A549 (cell line): ENCODE results near the gene GPR61. TPM values are rescaled to one million over a fixed set of nuclear protein-coding genes. Genes with fewer than 3 reads are reported as not detected.

Experiments used
- ATAC-seq, 2 experiments: fragments of 200-7000 bp in 1 of 2; fragments of >200 bp in 1 of 2; cut with Nextera tagmentation in 1 of 2; cut with Tn5 transposase in 1 of 2; 3 replicates each; pipeline versions ENCODE4 v1.8.0 to v1.9.1; 2018 to 2020; ENCODE audit warnings: mild to moderate bottlenecking in 1 of 2, moderate library complexity in 1 of 2
- CTCF ChIA-PET: fragments of 300-600 bp; sonication (Branson Sonifier 250); formaldehyde crosslinking; extraction: SDS; loops from one replicate; lab custom pipeline; 2021; ENCODE audit warnings: antibody characterized with exemption, inconsistent platforms; lab: Yijun Ruan, JAX
- POLR2A ChIA-PET: fragments of 350-600 bp; formaldehyde crosslinking; extraction: SDS; loops from one replicate; lab custom pipeline; 2021; ENCODE audit warnings: antibody characterized with exemption, inconsistent platforms; lab: Yijun Ruan, JAX
- DNase-seq, 2 experiments: peaks; one replicate each; pipeline versions ENCODE4 v3.0.0 to v3.0.0-alpha.2; 2011 to 2016; ENCODE audit warnings: low read depth in 1 of 2, low spot score in 1 of 2
- FAIRE-seq: peaks from 2 replicates; lab custom pipeline; 2011; peaks lifted over from hg19 to GRCh38; lab: Jason Lieb, UNC
- H3K27ac ChIP-seq, 2 experiments: fragments of >200 bp; sonication (Bioruptor Twin); formaldehyde crosslinking; 3 replicates each; pipeline ENCODE4 v1.5.1; 2016 to 2017
- H3K4me1 ChIP-seq: fragments of >200 bp; sonication (Bioruptor Twin); formaldehyde crosslinking; 3 replicates; pipeline ENCODE4 v1.6.1; 2016
- H3K4me2 ChIP-seq: fragments of >200 bp; sonication (Bioruptor Twin); formaldehyde crosslinking; 3 replicates; pipeline ENCODE4 v1.6.1; 2016
- H3K4me3 ChIP-seq: fragments of >200 bp; sonication (Bioruptor Twin); formaldehyde crosslinking; 3 replicates; pipeline ENCODE4 v1.5.1; 2016
- H3K9me3 ChIP-seq: fragments of >200 bp; sonication (Bioruptor Twin); formaldehyde crosslinking; 3 replicates; pipeline ENCODE4 v1.6.1; 2016
- BHLHE40 ChIP-seq: IDR thresholded peaks from 2 replicates; pipeline ENCODE4 v1.6.1; 2012; ENCODE audit warnings: low read depth, low read length, inconsistent platforms
- CBX2 ChIP-seq: fragments of 200-600 bp; sonication (generic); IDR thresholded peaks from 2 replicates; pipeline ENCODE4 v1.6.1; 2016; ENCODE audit warnings: low read depth, mild to moderate bottlenecking, borderline replicate concordance
- CBX8 ChIP-seq: fragments of 200-600 bp; sonication (generic); IDR thresholded peaks from 2 replicates; pipeline ENCODE4 v1.6.1; 2016
- CHD4 ChIP-seq: fragments of 200-600 bp; sonication (generic); IDR thresholded peaks from 2 replicates; pipeline ENCODE4 v1.6.1; 2016; ENCODE audit warnings: antibody characterized with exemption, mild to moderate bottlenecking, borderline replicate concordance
- FOSL2 ChIP-seq, 2 experiments: fragments of 450-650 bp in 1 of 2; fragments of >200 bp in 1 of 2; sonication (Bioruptor Twin) in 1 of 2; formaldehyde crosslinking; IDR thresholded peaks; 2 replicates each; pipeline versions ENCODE4 v1.5.0 to v1.6.1; 2016 to 2020; ENCODE audit warnings: mild to moderate bottlenecking in 1 of 2, moderate library complexity in 1 of 2
- GATA3 ChIP-seq: IDR thresholded peaks from 2 replicates; pipeline ENCODE4 v1.6.1; 2012; ENCODE audit warnings: borderline replicate concordance
- HDAC2 ChIP-seq: fragments of 200-600 bp; sonication (generic); IDR thresholded peaks from 2 replicates; pipeline ENCODE4 v1.6.1; 2016
- HEYL ChIP-seq: fragments of 250-450 bp; sonication (Bioruptor Pico); IDR thresholded peaks from 2 replicates; pipeline ENCODE4 v1.8.0; 2021; ENCODE audit warnings: mild to moderate bottlenecking, moderate library complexity
- HMGXB4 ChIP-seq: fragments of 250-450 bp; sonication (Bioruptor Pico); IDR thresholded peaks from 2 replicates; pipeline ENCODE4 v1.5.0; 2021; ENCODE audit warnings: mild to moderate bottlenecking, moderate library complexity, borderline replicate concordance
- HOXB5 ChIP-seq: fragments of 250-450 bp; sonication (Bioruptor Pico); IDR thresholded peaks from 2 replicates; pipeline ENCODE4 v1.5.0; 2020; ENCODE audit warnings: mild to moderate bottlenecking, moderate library complexity
- KDM1A ChIP-seq: fragments of 200-600 bp; sonication (generic); IDR thresholded peaks from 2 replicates; pipeline ENCODE4 v1.6.1; 2016; ENCODE audit warnings: low read depth, mild to moderate bottlenecking
- MAFK ChIP-seq: fragments of 450-650 bp; IDR thresholded peaks from 2 replicates; pipeline ENCODE4 v1.6.1; 2014; ENCODE audit not compliant: partially characterized antibody
- MAX ChIP-seq: IDR thresholded peaks from 2 replicates; pipeline ENCODE4 v1.6.1; 2012
- MAZ ChIP-seq: fragments of 150-350 bp; IDR thresholded peaks from 2 replicates; pipeline ENCODE4 v1.6.1; 2014; ENCODE audit warnings: antibody characterized with exemption, low read depth, low read length, borderline replicate concordance
- PBX3 ChIP-seq: IDR thresholded peaks from 2 replicates; pipeline ENCODE4 v1.6.1; 2012
- RAD21 ChIP-seq, 2 experiments: fragments of >200 bp in 1 of 2; sonication (Bioruptor Twin) in 1 of 2; formaldehyde crosslinking in 1 of 2; IDR thresholded peaks in 1 of 2; conservative IDR thresholded peaks in 1 of 2; 2 replicates in 1 of 2; 3 replicates in 1 of 2; pipeline ENCODE4 v1.6.1; 2012 to 2018; ENCODE audit warnings: inconsistent platforms in 1 of 2
- SREBF2 ChIP-seq: fragments of 450-650 bp; IDR thresholded peaks from 2 replicates; pipeline ENCODE4 v1.6.1; 2014; ENCODE audit warnings: mild to moderate bottlenecking, moderate library complexity
- ZSCAN20 ChIP-seq: fragments of 250-450 bp; sonication (Bioruptor Pico); IDR thresholded peaks from 2 replicates; pipeline ENCODE4 v1.8.0; 2022; ENCODE audit warnings: mild to moderate bottlenecking, moderate library complexity
- WGBS: methylation state at CpG from one replicate; pipeline ENCODE4 v1.1.6; 2017; ENCODE audit errors: missing lambda C conversion rate; 5-methylcytosine and 5-hydroxymethylcytosine counted together
- polyA plus RNA-seq, 4 experiments: library from polyadenylated mRNA; depleted of rRNA in 3 of 4; stranded (reverse); fragments of >200 nt; fragmentation: RNase III in 1 of 4; extraction: RNeasy Plus Mini Kit Qiagen cat#74134 plus additional on column Dnase treatment in 1 of 4; gene quantifications; 2 replicates in 3 of 4; 3 replicates in 1 of 4; pipeline ENCODE4 v1.2.3, GENCODE V29; 2011 to 2017
- TF ChIP-seq, protein P1 (sequence below): fragments of 150-350 bp; IDR thresholded peaks from 2 replicates; pipeline ENCODE4 v1.6.1; 2014; ENCODE audit warnings: low read depth, mild to moderate bottlenecking, low read length
- TF ChIP-seq, protein P2 (sequence below): IDR thresholded peaks from 2 replicates; pipeline ENCODE4 v1.6.1; 2012; ENCODE audit warnings: low read depth, borderline replicate concordance
- TF ChIP-seq, protein P3 (sequence below): fragments of >200 bp; sonication (Bioruptor Twin); formaldehyde crosslinking; IDR thresholded peaks from 2 replicates; pipeline ENCODE4 v1.6.1; 2016
- TF ChIP-seq, protein P4 (sequence below): fragments of 200-600 bp; sonication (generic); IDR thresholded peaks from 2 replicates; pipeline ENCODE4 v1.6.1; 2016; ENCODE audit warnings: antibody characterized with exemption, mild to moderate bottlenecking, moderate library complexity
- TF ChIP-seq, protein P5 (sequence below): fragments of 450-650 bp; IDR thresholded peaks from 2 replicates; pipeline ENCODE4 v1.6.1; 2014; ENCODE audit warnings: antibody characterized with exemption

Gene GPR61
- polyA plus RNA-seq, 2 of the 4 experiments (the other 2 are of a cell fraction) = 0.14 TPM; not detected in 1

DNA sequence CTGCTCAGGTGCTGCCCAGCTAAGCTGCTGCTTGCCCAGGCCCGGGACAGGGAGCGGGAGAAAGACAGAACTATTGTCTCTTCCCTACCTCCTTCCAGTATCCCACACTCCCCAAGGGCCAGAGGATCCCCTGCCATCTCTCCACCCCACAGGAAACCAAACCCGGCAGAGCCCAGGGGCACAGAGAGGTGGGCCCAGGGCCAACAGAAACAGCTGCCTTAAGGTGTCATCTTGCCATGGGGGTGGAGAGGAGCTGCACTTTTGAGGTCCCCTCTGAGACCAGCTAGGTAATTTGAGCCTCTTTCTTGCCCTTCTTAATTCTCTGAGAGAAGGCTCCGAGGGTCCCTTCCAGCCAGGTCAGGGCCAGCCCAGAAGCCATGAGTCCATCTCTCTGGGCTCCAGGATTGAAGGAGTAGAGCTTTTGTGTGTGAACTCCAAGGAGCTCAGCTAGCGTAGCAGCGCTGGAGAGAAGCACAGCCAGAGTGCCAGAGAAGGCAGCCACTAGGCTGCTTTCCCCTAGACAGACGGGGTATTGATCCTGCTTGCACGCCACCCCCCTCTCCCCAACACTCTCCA, 9.7 kb upstream of the GPR61 start:
- H3K4me2 ChIP-seq = no peak overlapping the region
- ATAC-seq = no peak
- 66% methylated on average over 8 of the region's 8 CpGs for whole genome bisulfite sequencing
- H3K27ac ChIP-seq = no peak overlapping the region
- H3K4me3 ChIP-seq = no peak overlapping the region
- DNase-seq = no peak
- TF ChIP-seq BHLHE40 (no peak), KDM1A (no peak), HDAC2 (no peak), PBX3 (no peak), RAD21 (conservative IDR thresholded peaks at IDR 0.05 in 1 of 2, IDR thresholded peaks at IDR 0.05 in 1 of 2) (no peak), HOXB5 (CRISPR knock-in tag) (no peak), CBX8 (no peak)
- TF ChIP-seq, protein P1, sequence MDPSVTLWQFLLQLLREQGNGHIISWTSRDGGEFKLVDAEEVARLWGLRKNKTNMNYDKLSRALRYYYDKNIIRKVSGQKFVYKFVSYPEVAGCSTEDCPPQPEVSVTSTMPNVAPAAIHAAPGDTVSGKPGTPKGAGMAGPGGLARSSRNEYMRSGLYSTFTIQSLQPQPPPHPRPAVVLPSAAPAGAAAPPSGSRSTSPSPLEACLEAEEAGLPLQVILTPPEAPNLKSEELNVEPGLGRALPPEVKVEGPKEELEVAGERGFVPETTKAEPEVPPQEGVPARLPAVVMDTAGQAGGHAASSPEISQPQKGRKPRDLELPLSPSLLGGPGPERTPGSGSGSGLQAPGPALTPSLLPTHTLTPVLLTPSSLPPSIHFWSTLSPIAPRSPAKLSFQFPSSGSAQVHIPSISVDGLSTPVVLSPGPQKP = no peak
- TF ChIP-seq, protein P2, sequence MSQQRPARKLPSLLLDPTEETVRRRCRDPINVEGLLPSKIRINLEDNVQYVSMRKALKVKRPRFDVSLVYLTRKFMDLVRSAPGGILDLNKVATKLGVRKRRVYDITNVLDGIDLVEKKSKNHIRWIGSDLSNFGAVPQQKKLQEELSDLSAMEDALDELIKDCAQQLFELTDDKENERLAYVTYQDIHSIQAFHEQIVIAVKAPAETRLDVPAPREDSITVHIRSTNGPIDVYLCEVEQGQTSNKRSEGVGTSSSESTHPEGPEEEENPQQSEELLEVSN = no peak
- POLR2A ChIA-PET = interaction anchor here (0.9 kb wide), 1 partner anchor 46 kb away, joined by 3 read pairs; the partner anchor contains the start of gene ATXN7L2
- H3K9me3 ChIP-seq = no peaks in the 10 kb centered on the region
- no peak for FAIRE-seq
- H3K4me1 ChIP-seq = peaks cover 4% of the 10 kb centered on the region; the same call in 2 of the 3 replicates
- CTCF ChIA-PET = interaction anchor here (0.7 to 21.4 kb wide), 5 partner anchors 12 to 1321 kb away, joined by 3 to 749 read pairs (median 143); partner anchors contain the start of genes AMIGO1, ATXN7L2, CYB561D1 and GPR61

DNA sequence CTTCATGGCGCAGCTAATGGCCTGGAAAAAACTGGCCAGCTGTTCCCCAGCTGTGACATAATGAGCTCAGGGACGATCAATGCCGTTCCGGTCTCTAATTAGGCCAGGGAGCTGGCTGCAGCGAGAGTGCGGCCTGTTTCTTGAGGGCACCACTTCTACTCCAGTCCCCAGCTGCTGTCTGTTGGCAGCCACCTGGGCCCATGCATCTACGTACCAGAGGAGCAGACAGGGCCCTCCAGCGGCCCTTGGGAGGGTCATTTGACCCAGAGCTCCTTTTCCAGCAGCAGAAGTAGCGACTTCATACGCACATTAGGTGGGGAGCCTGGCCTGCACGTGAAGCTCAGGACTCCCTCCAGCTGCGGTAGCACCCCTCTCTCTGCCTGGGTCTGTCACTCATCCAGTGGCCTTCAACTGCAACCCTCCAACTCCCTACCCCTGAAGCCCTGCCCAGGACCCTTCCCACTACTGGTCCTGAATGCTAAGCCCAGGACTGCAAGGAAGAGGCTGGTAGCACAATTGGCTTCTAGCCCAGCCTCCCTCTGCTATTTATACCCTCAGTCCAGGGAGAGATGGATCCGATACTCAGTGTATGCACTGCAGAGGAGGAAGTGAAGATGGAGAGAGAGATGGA, 9.1 kb upstream of the GPR61 start:
- no peak for ATAC-seq
- H3K9me3 ChIP-seq = no peaks in the 10 kb centered on the region
- ChIA-PET CTCF (interaction anchor here (1.7 to 21.4 kb wide), 4 partner anchors 12 to 132 kb away, joined by 6 to 749 read pairs (median 188); partner anchors contain the start of genes AMIGO1, ATXN7L2, CYB561D1 and GPR61), POLR2A (interaction anchor here (0.9 kb wide), 1 partner anchor 47 kb away, joined by 3 read pairs; the partner anchor contains the start of gene ATXN7L2)
- no peak for FAIRE-seq
- 72% methylated on average over 11 of the region's 13 CpGs for WGBS
- peaks cover 4% of the 10 kb centered on the region; the same call in 2 of the 3 replicates for H3K4me1 ChIP-seq
- no peak for DNase-seq
- no peak overlapping the region for H3K27ac ChIP-seq
- H3K4me2 ChIP-seq = no peak overlapping the region
- H3K4me3 ChIP-seq = no peak overlapping the region
- TF ChIP-seq, protein P2 = no peak
- no peak for TF ChIP-seq HMGXB4 (CRISPR knock-in tag)
- TF ChIP-seq FOSL2 (IDR thresholded peaks at IDR 0.05) = no peak
- no peak for TF ChIP-seq FOSL2 (CRISPR knock-in tag; IDR thresholded peaks at IDR 0.05)
- TF ChIP-seq, protein P3, sequence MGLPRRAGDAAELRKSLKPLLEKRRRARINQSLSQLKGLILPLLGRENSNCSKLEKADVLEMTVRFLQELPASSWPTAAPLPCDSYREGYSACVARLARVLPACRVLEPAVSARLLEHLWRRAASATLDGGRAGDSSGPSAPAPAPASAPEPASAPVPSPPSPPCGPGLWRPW = no peak
- no peak for TF ChIP-seq MAFK
- no peak for TF ChIP-seq HEYL (CRISPR knock-in tag)
- TF ChIP-seq RAD21 (conservative IDR thresholded peaks at IDR 0.05 in 1 of 2, IDR thresholded peaks at IDR 0.05 in 1 of 2) = no peak
- TF ChIP-seq ZSCAN20 = no peak
- TF ChIP-seq, protein P4, sequence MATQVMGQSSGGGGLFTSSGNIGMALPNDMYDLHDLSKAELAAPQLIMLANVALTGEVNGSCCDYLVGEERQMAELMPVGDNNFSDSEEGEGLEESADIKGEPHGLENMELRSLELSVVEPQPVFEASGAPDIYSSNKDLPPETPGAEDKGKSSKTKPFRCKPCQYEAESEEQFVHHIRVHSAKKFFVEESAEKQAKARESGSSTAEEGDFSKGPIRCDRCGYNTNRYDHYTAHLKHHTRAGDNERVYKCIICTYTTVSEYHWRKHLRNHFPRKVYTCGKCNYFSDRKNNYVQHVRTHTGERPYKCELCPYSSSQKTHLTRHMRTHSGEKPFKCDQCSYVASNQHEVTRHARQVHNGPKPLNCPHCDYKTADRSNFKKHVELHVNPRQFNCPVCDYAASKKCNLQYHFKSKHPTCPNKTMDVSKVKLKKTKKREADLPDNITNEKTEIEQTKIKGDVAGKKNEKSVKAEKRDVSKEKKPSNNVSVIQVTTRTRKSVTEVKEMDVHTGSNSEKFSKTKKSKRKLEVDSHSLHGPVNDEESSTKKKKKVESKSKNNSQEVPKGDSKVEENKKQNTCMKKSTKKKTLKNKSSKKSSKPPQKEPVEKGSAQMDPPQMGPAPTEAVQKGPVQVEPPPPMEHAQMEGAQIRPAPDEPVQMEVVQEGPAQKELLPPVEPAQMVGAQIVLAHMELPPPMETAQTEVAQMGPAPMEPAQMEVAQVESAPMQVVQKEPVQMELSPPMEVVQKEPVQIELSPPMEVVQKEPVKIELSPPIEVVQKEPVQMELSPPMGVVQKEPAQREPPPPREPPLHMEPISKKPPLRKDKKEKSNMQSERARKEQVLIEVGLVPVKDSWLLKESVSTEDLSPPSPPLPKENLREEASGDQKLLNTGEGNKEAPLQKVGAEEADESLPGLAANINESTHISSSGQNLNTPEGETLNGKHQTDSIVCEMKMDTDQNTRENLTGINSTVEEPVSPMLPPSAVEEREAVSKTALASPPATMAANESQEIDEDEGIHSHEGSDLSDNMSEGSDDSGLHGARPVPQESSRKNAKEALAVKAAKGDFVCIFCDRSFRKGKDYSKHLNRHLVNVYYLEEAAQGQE = no peak
- TF ChIP-seq, protein P5, sequence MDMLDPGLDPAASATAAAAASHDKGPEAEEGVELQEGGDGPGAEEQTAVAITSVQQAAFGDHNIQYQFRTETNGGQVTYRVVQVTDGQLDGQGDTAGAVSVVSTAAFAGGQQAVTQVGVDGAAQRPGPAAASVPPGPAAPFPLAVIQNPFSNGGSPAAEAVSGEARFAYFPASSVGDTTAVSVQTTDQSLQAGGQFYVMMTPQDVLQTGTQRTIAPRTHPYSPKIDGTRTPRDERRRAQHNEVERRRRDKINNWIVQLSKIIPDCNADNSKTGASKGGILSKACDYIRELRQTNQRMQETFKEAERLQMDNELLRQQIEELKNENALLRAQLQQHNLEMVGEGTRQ = no peak
- no peak for TF ChIP-seq MAZ
- TF ChIP-seq CBX2 = no peak
- no peak for TF ChIP-seq MAX
- TF ChIP-seq SREBF2 = no peak
- TF ChIP-seq CHD4 = no peak
- no peak for TF ChIP-seq GATA3
